Mesenchymal stem cell (in vitro differentiated cells and primary cell): ENCODE data around the gene LIN7B. TPM values are rescaled to one million over a fixed set of nuclear protein-coding genes. Genes with fewer than 3 reads are reported as not detected.

Source experiments
- DNase-seq: peaks from one replicate; pipeline ENCODE4 v3.0.0-alpha.2; 2013
- H2AFZ ChIP-seq: one replicate; pipeline ENCODE4 v1.6.1; 2013; ENCODE audit warnings: low read depth, mild to moderate bottlenecking, control low read depth, inconsistent platforms, low read length, moderate library complexity
- H2AK5ac ChIP-seq: 2 replicates; pipeline ENCODE4 v1.6.1; 2013; ENCODE audit warnings: low read length, moderate library complexity, mild to moderate bottlenecking, inconsistent platforms; ENCODE audit not compliant: severe bottlenecking
- H2BK120ac ChIP-seq: one replicate; pipeline ENCODE4 v1.6.1; 2013; ENCODE audit warnings: low read depth, mild to moderate bottlenecking, inconsistent platforms, low read length, moderate library complexity
- H2BK12ac ChIP-seq, 2 experiments: one replicate each; pipeline ENCODE4 v1.6.1; 2013; ENCODE audit warnings: inconsistent platforms in 2 of 2, low read length in 2 of 2, mild to moderate bottlenecking in 2 of 2, moderate library complexity in 2 of 2, control low read depth in 1 of 2
- H2BK15ac ChIP-seq: one replicate; pipeline ENCODE4 v1.6.1; 2013; ENCODE audit warnings: mild to moderate bottlenecking, low read depth, inconsistent platforms; ENCODE audit not compliant: poor library complexity, severe bottlenecking
- H2BK5ac ChIP-seq: 2 replicates; pipeline ENCODE4 v1.6.1; 2013; ENCODE audit warnings: low read depth, mild to moderate bottlenecking, low read length, control low read depth, inconsistent platforms; ENCODE audit not compliant: poor library complexity, severe bottlenecking
- H3K14ac ChIP-seq, 2 experiments: one replicate each; pipeline ENCODE4 v1.6.1; 2013; ENCODE audit warnings: inconsistent platforms in 2 of 2, low read length in 2 of 2, control low read depth in 1 of 2, mild to moderate bottlenecking in 1 of 2, moderate library complexity in 1 of 2
- H3K18ac ChIP-seq, 2 experiments: one replicate each; pipeline ENCODE4 v1.6.1; 2013; ENCODE audit warnings: inconsistent platforms in 2 of 2, low read length in 2 of 2, control low read depth in 1 of 2, low read depth in 1 of 2, mild to moderate bottlenecking in 1 of 2
- H3K23ac ChIP-seq, 2 experiments: one replicate each; pipeline ENCODE4 v1.6.1; 2013; ENCODE audit warnings: inconsistent platforms in 2 of 2, low read length in 2 of 2, mild to moderate bottlenecking in 2 of 2, moderate library complexity in 2 of 2, control low read depth in 1 of 2
- H3K27ac ChIP-seq: 2 replicates; pipeline ENCODE4 v1.5.1; 2013; ENCODE audit warnings: mild to moderate bottlenecking, moderate library complexity, low read length, control low read depth, inconsistent platforms; ENCODE audit not compliant: poor library complexity, severe bottlenecking
- H3K27me3 ChIP-seq, 2 experiments: 2 replicates each; pipeline versions ENCODE4 v1.6.1 to v1.7.0; 2013; ENCODE audit warnings: low read length in 2 of 2, mild to moderate bottlenecking in 2 of 2, moderate library complexity in 2 of 2, control low read depth in 1 of 2, inconsistent platforms in 1 of 2; ENCODE audit not compliant: control insufficient read depth in 1 of 2, insufficient read depth in 1 of 2
- H3K36me3 ChIP-seq, 2 experiments: 2 replicates each; pipeline versions ENCODE4 v1.6.1 to v1.7.0; 2013; ENCODE audit warnings: low read length in 2 of 2, control low read depth in 1 of 2, inconsistent platforms in 1 of 2, low read depth in 1 of 2, mild to moderate bottlenecking in 1 of 2; ENCODE audit not compliant: insufficient read depth in 2 of 2, control insufficient read depth in 1 of 2
- H3K4ac ChIP-seq, 2 experiments: one replicate each; pipeline ENCODE4 v1.6.1; 2013; ENCODE audit warnings: inconsistent platforms in 2 of 2, low read length in 2 of 2, mild to moderate bottlenecking in 2 of 2, moderate library complexity in 2 of 2, control low read depth in 1 of 2, low read depth in 1 of 2
- H3K4me1 ChIP-seq: 2 replicates; pipeline ENCODE4 v1.6.1; 2013; ENCODE audit warnings: low read depth, low read length, control low read depth; ENCODE audit not compliant: control insufficient read depth, insufficient read depth
- H3K4me2 ChIP-seq: 2 replicates; pipeline ENCODE4 v1.6.1; 2013; ENCODE audit warnings: low read length, mild to moderate bottlenecking, inconsistent platforms; ENCODE audit not compliant: poor library complexity, severe bottlenecking
- H3K4me3 ChIP-seq, 2 experiments: 2 replicates each; pipeline versions ENCODE4 v1.5.1 to v1.7.0; 2013; ENCODE audit warnings: low read length in 2 of 2, mild to moderate bottlenecking in 2 of 2, control low read depth in 1 of 2, low read depth in 1 of 2; ENCODE audit not compliant: insufficient read depth in 1 of 2
- H3K79me1 ChIP-seq: replicated peaks from 2 replicates; pipeline ENCODE4 v1.6.1; 2013; ENCODE audit warnings: mild to moderate bottlenecking, control low read depth, low read length, inconsistent platforms; ENCODE audit not compliant: poor library complexity, severe bottlenecking
- H3K9ac ChIP-seq: 2 replicates; pipeline ENCODE4 v1.7.0; 2013; ENCODE audit warnings: mild to moderate bottlenecking, low read length, moderate library complexity
- H3K9me3 ChIP-seq: 2 replicates; pipeline ENCODE4 v1.7.0; 2013; ENCODE audit warnings: mild to moderate bottlenecking, low read length; ENCODE audit not compliant: control insufficient read depth
- H4K8ac ChIP-seq: one replicate; pipeline ENCODE4 v1.6.1; 2013; ENCODE audit warnings: inconsistent platforms, mild to moderate bottlenecking, low read length, moderate library complexity
- H4K91ac ChIP-seq: one replicate; pipeline ENCODE4 v1.6.1; 2013; ENCODE audit warnings: mild to moderate bottlenecking, low read length, inconsistent platforms
- WGBS: methylation state at CpG from one replicate; pipeline ENCODE4 v1.1.7; 2013; ENCODE audit warnings: mixed read lengths; 5-methylcytosine and 5-hydroxymethylcytosine counted together
- polyA plus RNA-seq, 2 experiments: library from polyadenylated mRNA; stranded (reverse); fragments of 200-250 nt; gene quantifications; one replicate each; pipeline ENCODE4 v1.2.3, GENCODE V29; 2013

Gene LIN7B, protein sequence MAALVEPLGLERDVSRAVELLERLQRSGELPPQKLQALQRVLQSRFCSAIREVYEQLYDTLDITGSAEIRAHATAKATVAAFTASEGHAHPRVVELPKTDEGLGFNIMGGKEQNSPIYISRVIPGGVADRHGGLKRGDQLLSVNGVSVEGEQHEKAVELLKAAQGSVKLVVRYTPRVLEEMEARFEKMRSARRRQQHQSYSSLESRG
- polyA plus RNA-seq (2013, experiment 1 of 2): 5.4 TPM
- polyA plus RNA-seq (2013, experiment 2 of 2): 5.1 TPM

DNA sequence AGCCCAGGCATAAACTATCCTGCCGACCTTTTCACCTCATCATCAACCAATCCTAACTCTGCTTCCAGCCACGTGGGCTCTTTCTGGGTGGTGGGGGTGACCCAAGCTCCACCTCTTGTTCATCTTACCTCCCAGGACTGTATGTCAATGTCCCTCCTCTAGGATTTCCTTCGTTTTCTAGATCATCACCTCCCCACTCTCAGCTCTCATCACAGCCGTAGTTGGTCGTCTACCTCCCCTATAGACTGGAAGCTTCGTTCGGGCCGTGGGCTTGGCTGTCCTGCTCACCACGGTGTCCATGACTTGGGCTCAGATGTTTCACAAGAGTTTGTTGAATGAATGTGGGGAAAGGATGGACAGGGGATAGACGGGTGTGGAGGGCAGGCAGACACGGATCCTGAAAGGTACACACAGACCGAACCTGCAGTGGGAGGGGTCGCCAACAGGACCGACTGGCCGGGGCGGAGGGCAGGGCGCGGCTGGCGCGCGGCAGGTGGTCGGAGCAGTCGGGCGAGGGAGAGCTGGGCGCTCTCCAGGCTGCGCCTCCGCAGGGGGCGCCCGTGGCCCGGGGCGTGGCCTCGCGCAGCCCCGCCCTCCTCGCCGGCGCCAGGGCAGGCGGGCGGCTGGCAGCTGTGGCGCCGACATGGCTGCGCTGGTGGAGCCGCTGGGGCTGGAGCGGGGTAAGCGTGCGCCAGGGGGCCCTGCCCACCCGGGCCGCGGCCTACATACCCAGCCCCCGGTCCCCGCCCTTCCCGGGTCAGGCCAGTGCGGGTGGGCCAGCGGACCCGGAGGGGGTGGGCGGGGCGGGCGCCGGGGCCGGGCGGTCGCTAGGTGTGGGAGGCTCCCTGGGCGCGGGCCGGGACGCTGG lies at the start of gene LIN7B:
LIN7B (plus strand) TSS at position 609 of the 868 bp plus-strand sequence; CDS start at position 644, 35 bp downstream.
- Histone ChIP-seq H2BK15ac (peak within 1 kb of the TSS; percentile 97), H2AFZ (peak within 1 kb of the TSS; percentile 90), H2BK5ac (no peak within 1 kb of the TSS), H4K8ac (no peak within 1 kb of the TSS), H3K4ac (peak within 1 kb of the TSS; percentile 24 to 80), H2BK12ac (peak within 1 kb of the TSS in 1 of 2 experiments; percentile 81), H3K18ac (peak within 1 kb of the TSS; percentile 63 to 93), H2BK120ac (peak within 1 kb of the TSS; percentile 30), H3K4me3 (peak within 1 kb of the TSS; percentile 84 to 85), H3K23ac (peak within 1 kb of the TSS in 1 of 2 experiments; percentile 46), H3K9ac (peak within 1 kb of the TSS; percentile 80), H3K4me2 (peak within 1 kb of the TSS; percentile 94), H3K79me1 (peaks cover 6% of the 10 kb centered on the region), H3K27ac (no peak within 1 kb of the TSS), H3K27me3 (no peaks in the 10 kb centered on the region), H3K14ac (peak within 1 kb of the TSS in 1 of 2 experiments; percentile 96), H3K4me1 (peaks cover 19% of the 10 kb centered on the region), H3K9me3 (no peaks in the 10 kb centered on the region), H3K36me3 (peaks cover 10 to 15% of the 10 kb centered on the region in 2 experiments), H2AK5ac (no peak within 1 kb of the TSS), H4K91ac (no peak within 1 kb of the TSS)
- DNase-seq: peak; percentile 57
- 3% methylated on average over 43 of the region's 66 CpGs for WGBS

GRCh38 chr19:49064768-49065611 lies 49.2 kb upstream of the LIN7B start, which contains the start of gene NTF4:
Gene NTF4, minus strand, starts transcription at chr19:49064818. Its CDS starts 2,821 bp downstream, at chr19:49061997.
- peak within 1 kb of the TSS; percentile 80 for H3K4me2 ChIP-seq

GRCh38 chr19:49065905-49066512 lies 48.2 kb upstream of the LIN7B start:
- no peak overlapping the region for H2AK5ac ChIP-seq
- no peak overlapping the region for H2BK12ac ChIP-seq
- H3K27ac ChIP-seq: no peak overlapping the region
- H2BK5ac ChIP-seq: no peak overlapping the region
- no peak overlapping the region for H3K9ac ChIP-seq
- peaks cover 0 to 4% of the 10 kb centered on the region in 2 experiments for H3K36me3 ChIP-seq
- WGBS: 61% methylated on average over 7 of the region's 13 CpGs
- no peak overlapping the region for H2BK15ac ChIP-seq
- no peak overlapping the region for H4K8ac ChIP-seq
- no peak overlapping the region for H3K4ac ChIP-seq
- H3K23ac ChIP-seq: peak overlapping the region in 1 of 2 experiments; percentile 64
- no peak overlapping the region for H2BK120ac ChIP-seq
- H3K18ac ChIP-seq: no peak overlapping the region
- no peak for DNase-seq
- H3K4me1 ChIP-seq: peaks cover 15% of the 10 kb centered on the region
- no peak overlapping the region for H2AFZ ChIP-seq
- H3K14ac ChIP-seq: no peak overlapping the region
- H4K91ac ChIP-seq: no peak overlapping the region
- H3K4me3 ChIP-seq: no peak overlapping the region
- no peak overlapping the region for H3K4me2 ChIP-seq
- H3K27me3 ChIP-seq: peaks cover 72 to 84% of the 10 kb centered on the region in 2 experiments
- H3K9me3 ChIP-seq: peaks cover 5% of the 10 kb centered on the region
- H3K79me1 ChIP-seq: no peaks in the 10 kb centered on the region

More at GRCh38 chr19:49064768-49065611, 49.2 kb upstream of the LIN7B start, which contains the start of gene NTF4:
- no peaks in the 10 kb centered on the region for H3K9me3 ChIP-seq
- H3K4me3 ChIP-seq: peak within 1 kb of the TSS in 1 of 2 experiments; percentile 41
- H4K91ac ChIP-seq: no peak within 1 kb of the TSS
- H2BK15ac ChIP-seq: peak within 1 kb of the TSS; percentile 46
- peak within 1 kb of the TSS in 1 of 2 experiments; percentile 10 for H3K23ac ChIP-seq
- H3K36me3 ChIP-seq: peaks cover 0 to 4% of the 10 kb centered on the region in 2 experiments
- peaks cover 2% of the 10 kb centered on the region for H3K79me1 ChIP-seq
- peak; percentile 59 for DNase-seq
- no peak within 1 kb of the TSS for H2AFZ ChIP-seq
- H4K8ac ChIP-seq: no peak within 1 kb of the TSS
- peak within 1 kb of the TSS in 1 of 2 experiments; percentile 4 for H3K14ac ChIP-seq
- no peak within 1 kb of the TSS for H2BK12ac ChIP-seq
- H3K27ac ChIP-seq: no peak within 1 kb of the TSS
- WGBS: 2% methylated on average over 35 of the region's 53 CpGs
- H3K4me1 ChIP-seq: peaks cover 15% of the 10 kb centered on the region
- H2BK5ac ChIP-seq: no peak within 1 kb of the TSS
- H3K4ac ChIP-seq: no peak within 1 kb of the TSS
- peaks cover 62 to 82% of the 10 kb centered on the region in 2 experiments for H3K27me3 ChIP-seq
- H3K9ac ChIP-seq: no peak within 1 kb of the TSS
- no peak within 1 kb of the TSS for H3K18ac ChIP-seq
- no peak within 1 kb of the TSS for H2AK5ac ChIP-seq
- H2BK120ac ChIP-seq: peak within 1 kb of the TSS; percentile 68
